SK-N-SH (cell line): ENCODE data around the gene CDK5RAP2. TPM values are rescaled to one million over a fixed set of nuclear protein-coding genes. Genes with fewer than 3 reads are reported as not detected.

Experiments used
- CTCF ChIA-PET: fragments of 300-600, 350-600 bp; formaldehyde crosslinking; extraction: SDS; loops from one replicate; lab custom pipeline; 2021; lab: Yijun Ruan, JAX
- POLR2A ChIA-PET: fragments of 350-600 bp; sonication (Branson Sonifier 250); formaldehyde crosslinking; extraction: SDS; loops from one replicate; lab custom pipeline; 2020; ENCODE audit warnings: antibody characterized with exemption, inconsistent platforms; lab: Yijun Ruan, JAX
- DNase-seq: peaks from one replicate; pipeline ENCODE4 v3.0.0; 2012
- H2AFZ ChIP-seq: fragments of 200-600 bp; sonication (generic); 2 replicates; pipeline ENCODE4 v1.8.1; 2016; ENCODE audit warnings: antibody characterized with exemption, mild to moderate bottlenecking, low read depth
- H3F3A ChIP-seq: fragments of 200-600 bp; sonication (generic); replicated peaks from 2 replicates; pipeline ENCODE3; 2016; ENCODE audit warnings: antibody characterized with exemption, mild to moderate bottlenecking; ENCODE audit not compliant: insufficient read depth
- H3K27ac ChIP-seq, 2 experiments: fragments of 200-500 bp in 1 of 2; fragments of 200-600 bp in 1 of 2; sonication (Bioruptor generic) in 1 of 2; sonication (generic), shearing (Covaris generic) in 1 of 2; 2 replicates each; pipeline versions ENCODE4 v1.5.1 to v1.6.1; 2014 to 2016; ENCODE audit warnings: low read depth in 2 of 2, inconsistent platforms in 1 of 2, low read length in 1 of 2, mild to moderate bottlenecking in 1 of 2, mixed read lengths in 1 of 2
- H3K27me3 ChIP-seq: fragments of 200-600 bp; sonication (generic), shearing (Covaris generic); 2 replicates; pipeline ENCODE4 v1.6.1; 2016; ENCODE audit warnings: mixed run types; ENCODE audit not compliant: insufficient read depth
- H3K36me3 ChIP-seq, 2 experiments: fragments of 200-500 bp in 1 of 2; fragments of 200-600 bp in 1 of 2; sonication (Bioruptor generic) in 1 of 2; sonication (generic) in 1 of 2; replicated peaks in 1 of 2; 2 replicates each; pipeline versions ENCODE3 to v1.5.1; 2014 to 2016; ENCODE audit warnings: low read length in 1 of 2, mild to moderate bottlenecking in 1 of 2; ENCODE audit not compliant: insufficient read depth in 2 of 2, control insufficient read depth in 1 of 2
- H3K4me1 ChIP-seq, 2 experiments: fragments of 200-500 bp in 1 of 2; fragments of 200-600 bp in 1 of 2; sonication (Bioruptor generic) in 1 of 2; sonication (generic), shearing (Covaris generic) in 1 of 2; 2 replicates each; pipeline versions ENCODE4 v1.5.1 to v1.6.1; 2014 to 2016; ENCODE audit warnings: low read depth in 1 of 2, low read length in 1 of 2, mixed run types in 1 of 2; ENCODE audit not compliant: insufficient read depth in 2 of 2, control insufficient read depth in 1 of 2
- H3K4me2 ChIP-seq: fragments of 200-600 bp; sonication (generic), shearing (Covaris generic); 2 replicates; pipeline ENCODE4 v1.6.1; 2017; ENCODE audit warnings: mixed run types
- H3K4me3 ChIP-seq, 2 experiments: fragments of 200-500 bp in 1 of 2; fragments of 200-600 bp in 1 of 2; sonication (Bioruptor generic) in 1 of 2; sonication (generic), shearing (Covaris generic) in 1 of 2; 2 replicates each; pipeline versions ENCODE4 v1.5.1 to v1.8.1; 2014 to 2016; ENCODE audit warnings: low read depth in 2 of 2, inconsistent platforms in 1 of 2, low read length in 1 of 2, mild to moderate bottlenecking in 1 of 2, mixed read lengths in 1 of 2, moderate library complexity in 1 of 2
- H3K79me2 ChIP-seq: fragments of 200-600 bp; sonication (generic); 2 replicates; pipeline ENCODE4 v1.8.1; 2017; ENCODE audit warnings: mild to moderate bottlenecking; ENCODE audit not compliant: insufficient read depth
- H3K9ac ChIP-seq: fragments of 200-600 bp; sonication (generic); 2 replicates; pipeline ENCODE4 v1.6.1; 2017; ENCODE audit warnings: mixed run types
- H3K9me2 ChIP-seq: fragments of 200-600 bp; sonication (generic); 2 replicates; pipeline ENCODE4 v1.6.1; 2017; ENCODE audit warnings: mixed run types
- H3K9me3 ChIP-seq: fragments of 200-600 bp; sonication (generic); 2 replicates; pipeline ENCODE4 v1.6.1; 2017; ENCODE audit warnings: mixed run types, mild to moderate bottlenecking, moderate library complexity
- H4K20me1 ChIP-seq: fragments of 200-600 bp; sonication (generic); 2 replicates; pipeline ENCODE4 v1.6.1; 2017; ENCODE audit warnings: mild to moderate bottlenecking, mixed run types; ENCODE audit not compliant: insufficient read depth
- CHD2 ChIP-seq: fragments of 150-350 bp; IDR thresholded peaks from 2 replicates; pipeline ENCODE4 v1.6.1; 2018; ENCODE audit warnings: low read length; ENCODE audit not compliant: partially characterized antibody
- EP300 ChIP-seq, 2 experiments: IDR thresholded peaks; 2 replicates each; pipeline versions ENCODE4 v1.4.0 to v1.6.1; 2012; ENCODE audit warnings: borderline replicate concordance in 1 of 2, low read depth in 1 of 2, low read length in 1 of 2
- NRF1 ChIP-seq: IDR thresholded peaks from 2 replicates; pipeline ENCODE4 v1.6.1; 2012; ENCODE audit warnings: low read depth, mild to moderate bottlenecking, low read length
- SIN3A ChIP-seq: IDR thresholded peaks from 2 replicates; pipeline ENCODE4 v1.6.1; 2012; ENCODE audit warnings: low read depth, mild to moderate bottlenecking, low read length, moderate library complexity, borderline replicate concordance
- TCF12 ChIP-seq: IDR thresholded peaks from 2 replicates; pipeline ENCODE4 v1.4.0; 2012
- WGBS: methylation state at CpG from one replicate; pipeline ENCODE4 v1.1.6; 2017; ENCODE audit warnings: low lambda C conversion rate; 5-methylcytosine and 5-hydroxymethylcytosine counted together
- polyA plus RNA-seq, 3 experiments: library from polyadenylated mRNA; depleted of rRNA; stranded (reverse); fragments of >200 nt; gene quantifications; 2 replicates each; pipeline ENCODE4 v1.2.3, GENCODE V29; 2012
- TF ChIP-seq, protein P1 (sequence below): fragments of 150-350 bp; IDR thresholded peaks from 2 replicates; pipeline ENCODE4 v1.6.1; 2017; ENCODE audit warnings: antibody characterized with exemption, low read length, low read depth, borderline replicate concordance
- TF ChIP-seq, protein P2 (sequence below): IDR thresholded peaks from 2 replicates; pipeline ENCODE4 v1.4.0; 2012; ENCODE audit warnings: low read depth, borderline replicate concordance
- TF ChIP-seq, protein P3 (sequence below): IDR thresholded peaks from 2 replicates; pipeline ENCODE4 v1.4.0; 2012; ENCODE audit warnings: low read depth, borderline replicate concordance

CDK5RAP2 gene
- polyA plus RNA-seq, 1 of the 3 experiments (the other 2 are of a cell fraction): 20.7 TPM

DNA sequence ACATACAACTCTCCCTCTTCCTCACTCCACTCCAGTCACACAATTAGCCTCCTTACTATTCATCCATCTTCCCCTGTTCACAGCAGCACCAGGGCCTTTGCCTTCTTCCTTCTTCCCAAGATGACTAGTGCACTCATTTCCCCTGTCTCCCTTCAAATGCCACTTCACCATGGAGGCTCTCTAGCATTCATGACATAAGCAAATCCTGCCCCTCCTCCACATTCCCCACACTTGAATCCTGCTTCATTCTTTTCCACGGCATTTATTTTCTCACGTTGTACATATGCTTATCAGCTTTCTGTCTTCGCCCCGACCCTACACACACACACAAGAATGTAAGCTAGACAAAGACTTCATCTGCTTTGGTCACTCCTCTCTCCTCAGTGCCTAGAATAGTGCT lies 133.3 kb downstream of the CDK5RAP2 start (continued):
- TF ChIP-seq, protein P1, sequence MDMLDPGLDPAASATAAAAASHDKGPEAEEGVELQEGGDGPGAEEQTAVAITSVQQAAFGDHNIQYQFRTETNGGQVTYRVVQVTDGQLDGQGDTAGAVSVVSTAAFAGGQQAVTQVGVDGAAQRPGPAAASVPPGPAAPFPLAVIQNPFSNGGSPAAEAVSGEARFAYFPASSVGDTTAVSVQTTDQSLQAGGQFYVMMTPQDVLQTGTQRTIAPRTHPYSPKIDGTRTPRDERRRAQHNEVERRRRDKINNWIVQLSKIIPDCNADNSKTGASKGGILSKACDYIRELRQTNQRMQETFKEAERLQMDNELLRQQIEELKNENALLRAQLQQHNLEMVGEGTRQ: no peak
- no peak for TF ChIP-seq EP300 (IDR thresholded peaks at IDR 0.05; ENCODE audit: borderline replicate concordance in 1 of 2, low read depth in 1 of 2, low read length in 1 of 2)

DNA sequence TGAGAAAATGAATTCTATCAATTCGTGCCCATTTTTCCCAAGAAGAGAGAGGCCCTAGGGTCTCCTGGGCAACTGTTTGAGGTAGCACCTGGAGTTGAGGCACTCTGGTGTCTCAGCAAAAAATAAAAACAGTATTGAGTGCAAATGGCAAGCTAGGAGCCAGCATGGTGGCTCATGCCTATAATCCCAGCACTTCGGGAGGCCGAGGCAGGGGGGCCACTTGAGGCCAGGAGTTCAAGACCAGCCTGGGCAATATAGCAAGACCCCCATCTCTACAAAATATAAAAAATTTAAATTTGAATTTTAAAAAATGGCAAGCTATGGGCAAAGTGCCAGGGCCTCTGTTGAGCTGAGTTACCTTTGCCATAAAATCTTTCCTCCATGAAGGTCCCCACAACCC lies 136.0 kb downstream of the CDK5RAP2 start:
- no peak for DNase-seq
- Histone ChIP-seq H3K27me3 (no peaks in the 10 kb centered on the region), H3K4me2 (no peak overlapping the region), H3K27ac (no peak overlapping the region), H3K4me1 (peaks cover 0 to 22% of the 10 kb centered on the region in 2 experiments; a peak in 1 of 4 replicates), H2AFZ (no peak overlapping the region), H4K20me1 (no peaks in the 10 kb centered on the region), H3K36me3 (peaks cover 16 to 49% of the 10 kb centered on the region in 2 experiments), H3K9me3 (no peaks in the 10 kb centered on the region), H3K79me2 (no peaks in the 10 kb centered on the region), H3K9me2 (no peaks in the 10 kb centered on the region), H3K4me3 (no peak overlapping the region), H3K9ac (no peak overlapping the region), H3F3A (peaks cover 12% of the 10 kb centered on the region)
- TF ChIP-seq CHD2: no peak
- WGBS: 92% methylated on average over 3 of the region's 3 CpGs
- ChIA-PET CTCF (interaction anchor here (1.0 to 2.2 kb wide), 3 partner anchors 33 to 87 kb away, joined by 3 to 8 read pairs (median 3); no protein-coding TSS in a partner anchor), POLR2A (no interaction called here)

DNA sequence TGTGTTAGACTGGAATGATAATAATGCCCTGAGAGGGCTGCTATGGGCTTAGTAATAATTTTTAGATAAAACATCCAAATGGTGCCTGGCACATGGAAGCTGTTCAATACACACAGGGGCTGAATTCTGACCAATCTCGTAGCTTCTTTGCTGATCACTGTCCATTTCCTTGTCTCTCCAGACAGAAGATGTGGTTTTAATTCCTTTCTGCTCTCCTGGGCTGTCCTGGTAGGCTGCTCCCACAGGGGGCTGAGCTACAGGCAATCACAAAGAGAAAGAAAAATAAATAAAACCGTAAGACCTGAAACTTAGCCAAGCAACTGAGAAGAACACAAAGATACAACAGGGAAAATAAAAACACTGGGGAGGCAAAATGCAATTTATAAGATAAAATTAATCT lies 136.5 kb downstream of the CDK5RAP2 start:
- Histone ChIP-seq H3K4me1 (peaks cover 0 to 22% of the 10 kb centered on the region in 2 experiments; a peak in 1 of 4 replicates), H3K9me3 (no peaks in the 10 kb centered on the region), H3K9ac (no peak overlapping the region), H3K4me2 (no peak overlapping the region), H3K27ac (peak overlapping the region in 1 of 2 experiments; percentile 55; a peak in 1 of 4 replicates), H3K36me3 (peaks cover 16 to 54% of the 10 kb centered on the region in 2 experiments), H3K27me3 (no peaks in the 10 kb centered on the region), H3K79me2 (no peaks in the 10 kb centered on the region)
- CTCF ChIA-PET: interaction anchor here (1.0 to 2.2 kb wide), 2 partner anchors 34 to 45 kb away, joined by 3 to 8 read pairs; no protein-coding TSS in a partner anchor
- TF ChIP-seq EP300 (IDR thresholded peaks at IDR 0.05; ENCODE audit: borderline replicate concordance in 1 of 2, low read depth in 1 of 2, low read length in 1 of 2) (no peak), TCF12 (no peak), SIN3A (no peak), NRF1 (no peak)
- TF ChIP-seq, protein P2, sequence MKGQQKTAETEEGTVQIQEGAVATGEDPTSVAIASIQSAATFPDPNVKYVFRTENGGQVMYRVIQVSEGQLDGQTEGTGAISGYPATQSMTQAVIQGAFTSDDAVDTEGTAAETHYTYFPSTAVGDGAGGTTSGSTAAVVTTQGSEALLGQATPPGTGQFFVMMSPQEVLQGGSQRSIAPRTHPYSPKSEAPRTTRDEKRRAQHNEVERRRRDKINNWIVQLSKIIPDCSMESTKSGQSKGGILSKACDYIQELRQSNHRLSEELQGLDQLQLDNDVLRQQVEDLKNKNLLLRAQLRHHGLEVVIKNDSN: no peak
- TF ChIP-seq, protein P3, sequence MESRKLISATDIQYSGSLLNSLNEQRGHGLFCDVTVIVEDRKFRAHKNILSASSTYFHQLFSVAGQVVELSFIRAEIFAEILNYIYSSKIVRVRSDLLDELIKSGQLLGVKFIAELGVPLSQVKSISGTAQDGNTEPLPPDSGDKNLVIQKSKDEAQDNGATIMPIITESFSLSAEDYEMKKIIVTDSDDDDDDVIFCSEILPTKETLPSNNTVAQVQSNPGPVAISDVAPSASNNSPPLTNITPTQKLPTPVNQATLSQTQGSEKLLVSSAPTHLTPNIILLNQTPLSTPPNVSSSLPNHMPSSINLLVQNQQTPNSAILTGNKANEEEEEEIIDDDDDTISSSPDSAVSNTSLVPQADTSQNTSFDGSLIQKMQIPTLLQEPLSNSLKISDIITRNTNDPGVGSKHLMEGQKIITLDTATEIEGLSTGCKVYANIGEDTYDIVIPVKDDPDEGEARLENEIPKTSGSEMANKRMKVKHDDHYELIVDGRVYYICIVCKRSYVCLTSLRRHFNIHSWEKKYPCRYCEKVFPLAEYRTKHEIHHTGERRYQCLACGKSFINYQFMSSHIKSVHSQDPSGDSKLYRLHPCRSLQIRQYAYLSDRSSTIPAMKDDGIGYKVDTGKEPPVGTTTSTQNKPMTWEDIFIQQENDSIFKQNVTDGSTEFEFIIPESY: no peak
- TF ChIP-seq, all 33 proteins: peak for 0
- 84% methylated on average over 2 of the region's 2 CpGs for WGBS
- Histone ChIP-seq H3F3A (peaks cover 12% of the 10 kb centered on the region), H3K9me2 (no peaks in the 10 kb centered on the region), H2AFZ (no peak overlapping the region), H4K20me1 (no peaks in the 10 kb centered on the region), H3K4me3 (no peak overlapping the region)
- POLR2A ChIA-PET: no interaction called here
- no peak for DNase-seq
